ENCODE measurements around the gene PSME3.
"Not testable (repeated sequence)": the region's sequence is repeated elsewhere in the genome, so short reads cannot be mapped to it uniquely, and the experiment has no call there.

Gene PSME3

GRCh38 chr17:42878123-42878880 lies 45.1 kb downstream of the PSME3 start:
- no peak for DNase-seq (ENCODE audit: low spot score)

- DNase-seq (ENCODE audit: low spot score) = no peak
Observed at GRCh38 chr17:42878924-42879595, 45.9 kb downstream of the PSME3 start.

GRCh38 chr17:42879596-42879985 lies 46.4 kb downstream of the PSME3 start:
- DNase-seq (ENCODE audit: low spot score) = peak; percentile 81

- DNase-seq (ENCODE audit: low spot score) = no peak
Observed at GRCh38 chr17:42880776-42881310, 47.6 kb downstream of the PSME3 start.

GRCh38 chr17:42881706-42882105 lies 48.5 kb downstream of the PSME3 start:
- DNase-seq (ENCODE audit: low spot score) = not testable (repeated sequence)

- DNase-seq (ENCODE audit: low spot score) = no peak
Observed at GRCh38 chr17:42882166-42882565, 49.0 kb downstream of the PSME3 start.

GRCh38 chr17:42883802-42884558 lies 50.8 kb downstream of the PSME3 start:
- DNase-seq (ENCODE audit: low spot score) = no peak

GRCh38 chr17:42885806-42886205 lies 52.6 kb downstream of the PSME3 start:
- not testable (repeated sequence) for DNase-seq (ENCODE audit: low spot score)

- no peak for DNase-seq (ENCODE audit: low spot score)
Observed at GRCh38 chr17:42886283-42887176, 53.3 kb downstream of the PSME3 start.

GRCh38 chr17:42889809-42890208 lies 56.6 kb downstream of the PSME3 start:
- DNase-seq (ENCODE audit: low spot score) = no peak

GRCh38 chr17:42891539-42892152 lies 58.4 kb downstream of the PSME3 start:
- peak; percentile 55 for DNase-seq (ENCODE audit: low spot score)

- no peak for DNase-seq (ENCODE audit: low spot score)
Observed at GRCh38 chr17:42893359-42893758, 60.2 kb downstream of the PSME3 start.

Data from AG08395 (cell line).